ENCODE results near the gene ZDHHC19. TPM values are rescaled to one million over a fixed set of nuclear protein-coding genes. Genes with fewer than 3 reads are reported as not detected.
"Not testable (repeated sequence)": the region's sequence is repeated elsewhere in the genome, so short reads cannot be mapped to it uniquely, and the experiment has no call there.

ZDHHC19 gene
- total RNA-seq, 1 experiment from 2014 or later, result not detected

GRCh38 chr3:196178993-196179379 lies 32.2 kb downstream of the ZDHHC19 start:
- no peak for DNase-seq (ENCODE audit: low spot score)

GRCh38 chr3:196177967-196178366 lies 33.2 kb downstream of the ZDHHC19 start:
- no peak for DNase-seq (ENCODE audit: low spot score)

GRCh38 chr3:196177567-196177966 lies 33.6 kb downstream of the ZDHHC19 start:
- no peak for DNase-seq (ENCODE audit: low spot score)

- no peak for DNase-seq (ENCODE audit: low spot score)
These were observed 35.5 kb downstream of the ZDHHC19 start for GRCh38 chr3:196175722-196176121.

GRCh38 chr3:196175116-196175625 lies 36.0 kb downstream of the ZDHHC19 start:
- no peak for DNase-seq (ENCODE audit: low spot score)

- DNase-seq (ENCODE audit: low spot score), result no peak
These were observed 36.5 kb downstream of the ZDHHC19 start for GRCh38 chr3:196174652-196175051.

GRCh38 chr3:196170296-196170695 lies 40.9 kb downstream of the ZDHHC19 start:
- DNase-seq (ENCODE audit: low spot score), result not testable (repeated sequence)

- DNase-seq (ENCODE audit: low spot score), result no peak
These were observed 41.4 kb downstream of the ZDHHC19 start for GRCh38 chr3:196169836-196170240.

- no peak for DNase-seq (ENCODE audit: low spot score)
These were observed 42.3 kb downstream of the ZDHHC19 start for GRCh38 chr3:196168808-196169391.

- DNase-seq (ENCODE audit: low spot score), result no peak
These were observed 44.5 kb downstream of the ZDHHC19 start for GRCh38 chr3:196166741-196167140.

- DNase-seq (ENCODE audit: low spot score), result no peak
These were observed 45.4 kb downstream of the ZDHHC19 start for GRCh38 chr3:196165850-196166249.

GRCh38 chr3:196165006-196165575 lies 46.1 kb downstream of the ZDHHC19 start:
- not testable (repeated sequence) for DNase-seq (ENCODE audit: low spot score)

- DNase-seq (ENCODE audit: low spot score), result no peak
These were observed 46.6 kb downstream of the ZDHHC19 start for GRCh38 chr3:196164576-196164975.

- no peak for DNase-seq (ENCODE audit: low spot score)
These were observed 47.3 kb downstream of the ZDHHC19 start for GRCh38 chr3:196163666-196164493.

- no peak for DNase-seq (ENCODE audit: low spot score)
These were observed 48.0 kb downstream of the ZDHHC19 start for GRCh38 chr3:196163212-196163611.

GRCh38 chr3:196162679-196163078 lies 48.5 kb downstream of the ZDHHC19 start:
- DNase-seq (ENCODE audit: low spot score), result no peak

- DNase-seq (ENCODE audit: low spot score), result no peak
These were observed 51.0 kb downstream of the ZDHHC19 start for GRCh38 chr3:196159952-196160804.

GRCh38 chr3:196159526-196159925 lies 51.7 kb downstream of the ZDHHC19 start:
- DNase-seq (ENCODE audit: low spot score), result no peak

GRCh38 chr3:196156160-196156559 lies 55.0 kb downstream of the ZDHHC19 start:
- no peak for DNase-seq (ENCODE audit: low spot score)

- DNase-seq (ENCODE audit: low spot score), result no peak
These were observed 60.7 kb downstream of the ZDHHC19 start for GRCh38 chr3:196150481-196150880.

GRCh38 chr3:196149831-196150301 lies 61.3 kb downstream of the ZDHHC19 start:
- DNase-seq (ENCODE audit: low spot score), result no peak

GRCh38 chr3:196149375-196149774 lies 61.8 kb downstream of the ZDHHC19 start:
- no peak for DNase-seq (ENCODE audit: low spot score)
